Naive B cell (primary cell): ENCODE results near the gene ATG4B. TPM values are rescaled to one million over a fixed set of nuclear protein-coding genes. Genes with fewer than 3 reads are reported as not detected.

Experiments
- ATAC-seq, 2 donors: fragments of 150-1000 bp; cut with Tn5 transposase; 2 replicates each; pipeline ENCODE4 v1.10.0; 2021; ENCODE audit warnings: low read depth in 2 of 2, mild to moderate bottlenecking in 2 of 2, moderate library complexity in 2 of 2
- DNase-seq: peaks from one replicate; pipeline ENCODE4 v3.0.0; 2022
- H3K27ac Mint-ChIP-seq, 6 donors: one replicate each; pipeline ENCODE4 v1.8.0; 2020 to 2022; ENCODE audit warnings: mild to moderate bottlenecking in 6 of 6, mixed read lengths in 6 of 6, moderate library complexity in 5 of 6, inconsistent platforms in 2 of 6
- H3K27me3 Mint-ChIP-seq, 3 donors: one replicate each; pipeline ENCODE4 v1.8.0; 2021 to 2022; ENCODE audit warnings: mixed read lengths in 3 of 3, mild to moderate bottlenecking in 1 of 3
- H3K36me3 Mint-ChIP-seq, 2 donors: one replicate each; pipeline ENCODE4 v1.8.0; 2020 to 2022; ENCODE audit warnings: mixed read lengths in 2 of 2, inconsistent platforms in 1 of 2, mild to moderate bottlenecking in 1 of 2
- H3K4me1 Mint-ChIP-seq, 3 donors: one replicate each; pipeline ENCODE4 v1.8.0; 2020 to 2022; ENCODE audit warnings: mixed read lengths in 3 of 3, inconsistent platforms in 1 of 3, mild to moderate bottlenecking in 1 of 3, moderate library complexity in 1 of 3
- H3K4me3 Mint-ChIP-seq, 8 donors: one replicate each; pipeline ENCODE4 v1.8.0; 2020 to 2022; ENCODE audit warnings: mild to moderate bottlenecking in 8 of 8, mixed read lengths in 8 of 8, moderate library complexity in 8 of 8, inconsistent platforms in 2 of 8
- H3K9me3 Mint-ChIP-seq, 7 donors: one replicate each; pipeline ENCODE4 v1.8.0; 2020 to 2022; ENCODE audit warnings: mixed read lengths in 7 of 7, mild to moderate bottlenecking in 5 of 7, inconsistent platforms in 2 of 7, moderate library complexity in 1 of 7
- polyA plus RNA-seq, 6 donors: library from polyadenylated mRNA; unstranded; fragments of 300-500 nt; fragmentation: Illumina TruSeq; gene quantifications; one replicate each; pipeline ENCODE4 v1.2.3, GENCODE V29; 2021; ENCODE audit warnings: low read depth in 6 of 6

The ATG4B gene
- polyA plus RNA-seq, 6 donors from 2014 or later, result 61.5 to 74.6 (median 64.5) TPM

- H3K27me3 Mint-ChIP-seq, result no peaks in the 10 kb centered on the region
- H3K4me1 Mint-ChIP-seq, result peaks cover 16 to 19% (median 18%) of the 10 kb centered on the region in 3 donors
- DNase-seq (no peak), ATAC-seq (no peak)
- H3K36me3 Mint-ChIP-seq, result peaks cover 4 to 7% of the 10 kb centered on the region in 2 donors
- H3K4me3 Mint-ChIP-seq, result no peak overlapping the region
- H3K27ac Mint-ChIP-seq, result no peak overlapping the region
- H3K9me3 Mint-ChIP-seq, result no peaks in the 10 kb centered on the region
Measured at GRCh38 chr2:241606186-241606585, 31.3 kb upstream of the ATG4B start.

GRCh38 chr2:241607162-241607885 is 30.2 kb upstream of the ATG4B start:
- no peaks in the 10 kb centered on the region for H3K9me3 Mint-ChIP-seq
- H3K27me3 Mint-ChIP-seq, result no peaks in the 10 kb centered on the region
- H3K4me1 Mint-ChIP-seq, result peaks cover 19 to 25% (median 23%) of the 10 kb centered on the region in 3 donors
- no peaks in the 10 kb centered on the region for H3K36me3 Mint-ChIP-seq
- H3K4me3 Mint-ChIP-seq, result peak overlapping the region in 3 of 8 donors; percentile 44 to 65 (median 58)
- H3K27ac Mint-ChIP-seq, result no peak overlapping the region
- DNase-seq, result no peak
- ATAC-seq, result no peak

GRCh38 chr2:241608881-241609280 is 28.6 kb upstream of the ATG4B start:
- peak overlapping the region in 3 of 6 donors; percentile 34 to 54 (median 44) for H3K27ac Mint-ChIP-seq

GRCh38 chr2:241609859-241610793 is 27.4 kb upstream of the ATG4B start:
- peak; percentile 96 to 97 for ATAC-seq
- Mint-ChIP-seq H3K27me3 (no peaks in the 10 kb centered on the region), H3K27ac (peak overlapping the region in 5 of 6 donors; percentile 22 to 98 (median 75)), H3K36me3 (no peaks in the 10 kb centered on the region), H3K9me3 (no peaks in the 10 kb centered on the region), H3K4me3 (peak overlapping the region; percentile 74 to 88 (median 78)), H3K4me1 (peaks cover 23 to 25% (median 23%) of the 10 kb centered on the region in 3 donors)
- peak; percentile 94 for DNase-seq

More at GRCh38 chr2:241608881-241609280, 28.6 kb upstream of the ATG4B start:
- DNase-seq, result no peak
- Mint-ChIP-seq H3K9me3 (no peaks in the 10 kb centered on the region), H3K4me1 (peaks cover 21 to 25% (median 23%) of the 10 kb centered on the region in 3 donors), H3K36me3 (no peaks in the 10 kb centered on the region), H3K4me3 (peak overlapping the region; percentile 60 to 88 (median 78)), H3K27me3 (no peaks in the 10 kb centered on the region)
- ATAC-seq, result no peak

- H3K4me1 Mint-ChIP-seq, result peaks cover 28 to 30% (median 29%) of the 10 kb centered on the region in 3 donors
Measured at GRCh38 chr2:241611062-241611461, 26.4 kb upstream of the ATG4B start.

GRCh38 chr2:241612156-241613016 is 25.1 kb upstream of the ATG4B start:
- Mint-ChIP-seq H3K9me3 (no peaks in the 10 kb centered on the region), H3K27me3 (no peaks in the 10 kb centered on the region), H3K36me3 (no peaks in the 10 kb centered on the region), H3K4me1 (peaks cover 31 to 42% (median 37%) of the 10 kb centered on the region in 3 donors), H3K4me3 (peak overlapping the region in 2 of 8 donors; percentile 27 to 41), H3K27ac (peak overlapping the region in 1 of 6 donors; percentile 9)
- no peak for ATAC-seq
- DNase-seq, result no peak

More at GRCh38 chr2:241611062-241611461, 26.4 kb upstream of the ATG4B start:
- Mint-ChIP-seq H3K27me3 (no peaks in the 10 kb centered on the region), H3K36me3 (no peaks in the 10 kb centered on the region), H3K9me3 (no peaks in the 10 kb centered on the region), H3K27ac (peak overlapping the region in 3 of 6 donors; percentile 59 to 82 (median 75)), H3K4me3 (peak overlapping the region in 5 of 8 donors; percentile 33 to 78 (median 69))
- ATAC-seq, result no peak
- DNase-seq, result no peak

- Mint-ChIP-seq H3K4me3 (no peak overlapping the region), H3K27ac (peak overlapping the region in 2 of 6 donors; percentile 9 to 56), H3K9me3 (no peaks in the 10 kb centered on the region), H3K27me3 (no peaks in the 10 kb centered on the region), H3K4me1 (peaks cover 39 to 49% (median 45%) of the 10 kb centered on the region in 3 donors), H3K36me3 (no peaks in the 10 kb centered on the region)
- no peak for ATAC-seq
- no peak for DNase-seq
Measured at GRCh38 chr2:241613017-241613780, 24.3 kb upstream of the ATG4B start.

- peak overlapping the region in 1 of 6 donors; percentile 16 for H3K27ac Mint-ChIP-seq
- H3K4me1 Mint-ChIP-seq, result peaks cover 36 to 47% (median 37%) of the 10 kb centered on the region in 3 donors
- ATAC-seq (no peak), DNase-seq (no peak)
- no peaks in the 10 kb centered on the region for H3K9me3 Mint-ChIP-seq
- H3K4me3 Mint-ChIP-seq, result peak overlapping the region in 2 of 8 donors; percentile 12 to 41
- peaks cover 0 to 8% of the 10 kb centered on the region in 2 donors for H3K36me3 Mint-ChIP-seq
- no peaks in the 10 kb centered on the region for H3K27me3 Mint-ChIP-seq
Measured at GRCh38 chr2:241615041-241615440, 22.5 kb upstream of the ATG4B start.

GRCh38 chr2:241615522-241616052 is 21.9 kb upstream of the ATG4B start:
- peak overlapping the region in 3 of 6 donors; percentile 43 to 87 (median 66) for H3K27ac Mint-ChIP-seq
- peaks cover 36 to 46% (median 37%) of the 10 kb centered on the region in 3 donors for H3K4me1 Mint-ChIP-seq
- peaks cover 0 to 11% of the 10 kb centered on the region in 2 donors for H3K36me3 Mint-ChIP-seq
- H3K4me3 Mint-ChIP-seq, result peak overlapping the region in 5 of 8 donors; percentile 52 to 94 (median 75)
- H3K9me3 Mint-ChIP-seq, result no peaks in the 10 kb centered on the region
- H3K27me3 Mint-ChIP-seq, result no peaks in the 10 kb centered on the region
- ATAC-seq (no peak), DNase-seq (no peak)

GRCh38 chr2:241616168-241617125 is 21.0 kb upstream of the ATG4B start:
- Mint-ChIP-seq H3K4me3 (peak overlapping the region; percentile 36 to 99 (median 82)), H3K27ac (peak overlapping the region in 5 of 6 donors; percentile 38 to 87 (median 77)), H3K9me3 (peaks cover 0 to 2% (median 0%) of the 10 kb centered on the region in 7 donors), H3K4me1 (peaks cover 39 to 42% (median 39%) of the 10 kb centered on the region in 3 donors), H3K27me3 (no peaks in the 10 kb centered on the region), H3K36me3 (peaks cover 0 to 14% of the 10 kb centered on the region in 2 donors)
- ATAC-seq (no peak), DNase-seq (no peak)
